ENCODE data around the gene MPG.
"Not testable (repeated sequence)": the region's sequence is repeated elsewhere in the genome, so short reads cannot be mapped to it uniquely, and the experiment has no call there.

GRCh38 chr16:33154-33876 is 44.7 kb upstream of the MPG start:
- not testable (repeated sequence) for TF ChIP-seq CTCF (IDR thresholded peaks at IDR 0.05); ZFX (IDR thresholded peaks at IDR 0.05; ENCODE audit: borderline replicate concordance)
